Retina (tissue), 1 donor: ENCODE measurements around the gene DBNDD1.
A peak's percentile ranks its signal among the peaks of the same experiment; 100 is the strongest.
"Not testable (repeated sequence)": the region's sequence is repeated elsewhere in the genome, so short reads cannot be mapped to it uniquely, and the experiment has no call there.

Source experiments
- DNase-seq: peaks from one replicate; pipeline ENCODE4 v3.0.0-alpha.2; 2016

Gene DBNDD1, protein sequence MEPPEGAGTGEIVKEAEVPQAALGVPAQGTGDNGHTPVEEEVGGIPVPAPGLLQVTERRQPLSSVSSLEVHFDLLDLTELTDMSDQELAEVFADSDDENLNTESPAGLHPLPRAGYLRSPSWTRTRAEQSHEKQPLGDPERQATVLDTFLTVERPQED

DNA sequence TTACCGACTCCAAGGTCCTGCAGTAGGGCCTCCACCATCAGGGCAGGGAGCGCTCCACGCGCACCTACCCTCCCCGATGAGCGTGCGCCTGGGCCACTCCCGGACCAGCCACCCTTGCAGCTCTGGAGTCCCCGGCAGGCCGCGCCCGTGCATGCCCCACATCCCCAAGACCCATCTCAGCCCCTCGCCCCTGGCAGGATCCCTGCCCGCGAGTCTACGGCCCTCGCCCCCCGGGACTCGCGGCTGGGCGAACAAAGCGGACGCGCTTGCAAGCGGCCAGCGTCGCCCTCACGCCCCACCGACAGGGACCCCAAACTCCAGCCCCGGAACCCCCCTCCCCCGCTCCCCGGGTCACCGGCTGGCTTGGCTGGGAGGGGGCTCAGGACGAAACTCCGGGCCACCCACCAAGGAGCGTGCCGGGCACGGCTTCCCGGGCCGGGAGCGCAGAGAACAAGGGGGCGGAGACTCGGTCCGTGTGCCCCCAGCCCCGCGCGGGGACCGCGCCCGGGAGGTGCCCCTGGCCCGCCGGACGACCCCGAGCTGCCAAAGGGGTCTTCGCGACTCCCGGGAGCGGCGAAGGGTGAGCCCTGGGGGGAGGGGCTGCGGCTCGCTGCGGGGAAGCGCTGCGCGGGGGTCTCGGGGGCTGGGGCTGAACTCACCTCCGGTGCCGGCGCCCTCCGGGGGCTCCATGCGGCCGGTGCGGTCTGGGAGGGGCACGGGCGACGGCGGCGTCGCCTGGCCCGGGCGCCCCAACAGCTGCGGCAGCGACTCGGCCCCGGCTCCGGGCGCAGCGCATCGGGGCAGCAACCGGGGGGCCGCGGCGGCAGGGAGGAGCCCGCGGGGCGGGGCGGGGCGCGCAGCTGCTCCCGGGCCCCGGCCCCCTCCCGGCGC is at the start of gene DBNDD1:
TSS of gene DBNDD1 (minus strand) at position 805 of the 891 bp plus-strand sequence. CDS start at position 690, 115 bp downstream.
- DNase-seq: peak; percentile 77

DNA sequence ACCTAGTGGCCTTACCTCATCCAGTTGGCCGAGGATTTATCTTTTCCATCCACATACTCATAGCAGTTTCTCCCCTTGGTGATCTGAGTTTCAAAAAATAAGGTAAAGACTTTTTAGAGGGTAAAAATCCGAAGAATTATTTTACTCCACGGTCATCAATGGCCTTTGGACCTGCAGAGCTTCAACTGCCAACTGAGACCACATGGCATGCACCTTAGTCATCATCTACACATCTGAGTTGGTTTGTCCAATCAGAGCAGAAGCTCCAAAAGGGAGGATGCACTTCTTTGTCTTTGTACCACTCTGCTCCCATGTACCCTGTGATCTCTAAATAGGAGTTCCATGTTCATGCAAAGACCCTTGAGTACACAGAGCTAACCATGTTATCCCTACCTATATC is 42.2 kb upstream of the DBNDD1 start:
- no peak for DNase-seq

DNA sequence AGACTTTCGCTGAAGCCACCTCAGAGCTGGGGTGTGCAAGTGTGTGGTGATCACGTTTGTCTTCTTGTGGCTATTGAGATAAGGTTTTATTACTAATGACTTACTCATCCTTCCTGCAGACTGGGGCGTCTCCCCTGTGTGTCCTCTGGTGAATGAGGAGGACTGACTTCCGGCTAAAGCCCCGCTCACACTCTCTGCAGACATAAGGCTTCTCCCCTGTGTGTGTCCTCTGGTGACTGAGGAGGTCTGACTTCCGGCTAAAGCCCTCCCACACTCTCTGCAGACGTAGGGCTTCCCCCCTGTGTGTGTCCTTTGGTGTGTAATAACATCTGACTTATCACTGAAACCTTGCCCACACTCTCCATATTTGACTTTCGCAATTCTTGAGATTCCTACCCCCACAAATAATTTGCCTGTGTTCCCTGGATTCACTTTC is 38.5 kb upstream of the DBNDD1 start:
- DNase-seq: no peak

DNA sequence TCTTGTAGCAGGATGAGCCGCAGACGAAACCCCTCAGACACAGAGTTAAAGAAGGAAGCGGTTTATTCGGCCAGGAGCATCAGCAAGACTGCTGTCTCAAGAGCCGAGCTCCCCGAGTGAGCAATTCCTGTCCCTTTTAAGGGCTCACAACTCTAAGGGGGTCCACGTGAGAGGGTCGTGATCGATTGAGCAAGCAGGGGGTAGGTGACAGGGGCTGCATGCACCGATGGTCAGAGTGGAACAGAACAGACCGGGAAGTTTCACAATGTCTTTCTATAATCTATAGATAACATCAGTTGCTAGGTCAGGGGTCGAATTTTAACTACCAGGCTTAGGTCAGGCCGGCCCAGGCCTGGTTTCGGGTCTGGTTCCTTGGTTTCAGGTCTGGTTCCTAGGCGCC is 37.3 kb upstream of the DBNDD1 start:
- DNase-seq: not testable (repeated sequence)

DNA sequence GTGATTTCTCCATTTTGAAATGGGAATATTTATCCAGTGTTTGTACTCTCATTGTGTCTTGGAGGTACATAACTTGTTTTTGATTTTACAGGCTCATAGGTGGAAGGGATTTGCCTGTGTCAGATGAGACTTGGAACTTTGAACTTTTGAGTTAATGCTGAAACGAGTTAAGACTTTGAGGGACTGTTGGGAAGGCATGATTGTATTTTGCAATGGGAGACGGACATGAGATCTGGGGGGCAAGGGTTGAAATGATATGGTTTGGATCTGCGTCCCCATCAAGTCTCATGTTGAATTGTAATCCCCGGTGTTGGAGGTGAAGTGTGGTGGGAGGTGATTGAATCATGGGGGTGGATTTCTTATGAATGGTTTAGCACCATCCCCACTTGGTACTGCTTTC is 36.1 kb upstream of the DBNDD1 start:
- DNase-seq: no peak

DNA sequence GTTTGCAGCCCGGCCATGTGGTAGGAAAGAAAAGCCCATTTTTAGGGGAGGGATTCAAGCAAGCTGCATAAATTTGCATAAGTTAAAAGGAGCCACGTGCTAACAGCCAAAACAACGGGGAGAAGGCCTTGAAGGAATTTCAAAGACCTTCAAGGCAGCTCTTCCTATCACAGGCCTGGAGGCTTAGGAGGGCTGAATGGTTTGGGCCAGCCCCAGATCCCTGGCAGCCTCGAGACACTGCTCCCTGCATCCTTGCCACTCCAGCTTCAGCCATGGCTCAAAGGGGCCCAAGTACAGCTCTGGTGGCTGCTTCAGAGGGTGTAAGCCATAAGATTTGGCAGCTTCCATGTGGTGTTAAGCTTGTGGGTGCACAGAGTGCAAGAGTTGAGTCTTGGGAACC is 35.3 kb upstream of the DBNDD1 start:
- no peak for DNase-seq

DNA sequence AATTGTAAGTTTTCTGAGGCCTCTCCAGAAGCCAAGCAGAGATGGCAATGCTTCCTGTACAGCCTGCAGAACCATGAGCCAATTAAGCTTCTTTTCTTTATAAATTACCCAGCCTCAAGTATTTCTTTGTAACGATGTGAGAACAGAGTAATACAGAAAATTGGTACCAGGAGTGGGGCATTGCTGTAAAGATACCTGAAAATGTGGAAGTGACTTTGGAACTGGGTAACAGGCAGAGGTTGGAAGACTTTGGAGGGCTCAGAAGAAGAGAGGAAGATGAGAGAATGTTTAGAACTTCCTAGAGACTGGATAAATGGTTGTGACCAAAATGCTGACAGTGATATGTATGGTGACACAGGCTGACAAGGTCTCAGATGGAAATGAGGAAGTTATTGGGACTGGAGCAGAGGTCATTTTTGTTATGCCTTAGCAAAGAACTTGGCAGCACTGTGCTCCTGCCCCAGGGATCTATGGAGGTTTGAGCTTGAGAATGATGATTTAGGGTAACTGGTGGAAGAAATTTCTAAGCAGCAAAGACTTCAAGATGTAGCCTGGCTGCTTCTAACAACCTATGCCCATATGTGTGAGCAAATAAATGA is 34.7 kb upstream of the DBNDD1 start:
- no peak for DNase-seq

DNA sequence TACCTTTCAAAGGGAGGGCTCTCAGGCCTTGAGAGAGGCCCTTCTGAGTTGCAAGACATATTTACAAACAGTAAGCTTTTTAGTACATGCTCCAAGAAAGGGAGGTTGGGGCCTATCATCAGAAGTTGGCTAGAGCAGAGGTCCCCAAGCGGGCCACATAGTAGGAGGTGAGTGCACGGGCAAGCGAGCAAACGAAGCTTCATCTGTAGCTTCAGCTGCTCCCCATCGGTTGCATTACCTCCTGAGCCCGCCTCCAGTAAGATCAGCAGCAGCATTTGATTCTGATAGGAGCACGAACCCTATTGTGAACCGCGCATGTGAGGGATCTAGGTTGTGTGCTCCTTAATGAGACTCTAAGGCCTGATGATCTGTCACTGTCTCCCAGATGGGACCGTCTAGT is 31.7 kb upstream of the DBNDD1 start:
- DNase-seq: no peak

DNA sequence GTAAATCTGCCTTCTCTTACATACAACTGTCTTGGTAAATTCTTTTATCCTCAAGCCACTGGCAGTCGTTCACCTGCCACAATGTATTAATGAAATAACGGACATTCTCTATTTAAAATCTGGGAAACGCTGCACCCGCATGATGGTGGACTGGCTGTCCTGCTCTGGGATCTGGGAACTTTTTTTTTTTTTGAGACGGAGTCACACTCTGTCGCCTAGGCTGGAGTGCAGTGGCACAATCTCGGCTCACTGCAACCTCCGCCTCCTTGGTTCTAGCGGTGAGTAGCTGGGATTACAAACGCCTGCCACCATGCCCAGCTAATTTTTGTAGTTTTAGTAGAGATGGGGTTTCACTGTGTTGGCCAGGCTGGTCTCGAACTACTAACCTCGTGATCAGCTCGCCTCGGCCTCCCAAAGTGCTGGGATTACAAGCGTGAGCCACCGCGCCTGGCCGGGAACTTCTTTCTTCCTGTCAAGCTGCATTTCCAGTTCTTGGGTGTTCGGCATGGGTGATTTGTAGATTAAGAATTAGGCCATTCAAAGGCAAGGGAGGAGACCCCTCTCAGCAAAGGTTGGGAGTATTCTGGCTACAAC is 29.6 kb upstream of the DBNDD1 start:
- DNase-seq: no peak

DNA sequence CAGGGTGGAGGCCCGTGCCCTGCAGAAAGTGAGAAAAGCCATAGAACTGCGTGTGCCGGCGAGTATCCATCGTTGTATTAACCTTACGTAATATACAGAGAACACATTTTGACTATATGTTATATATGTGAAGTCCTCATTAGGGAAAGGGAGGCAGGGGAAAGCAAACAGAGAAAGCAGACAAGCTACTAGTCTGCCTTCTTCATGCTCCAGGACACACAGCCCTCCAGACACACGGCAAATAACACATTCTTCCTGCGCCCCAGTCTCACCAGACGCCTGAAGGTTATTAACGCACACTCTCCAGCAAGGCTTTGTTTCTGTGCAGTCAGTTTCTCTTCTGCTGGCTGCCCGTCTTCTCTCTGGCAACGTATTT is 29.1 kb upstream of the DBNDD1 start:
- peak; percentile 46 for DNase-seq

DNA sequence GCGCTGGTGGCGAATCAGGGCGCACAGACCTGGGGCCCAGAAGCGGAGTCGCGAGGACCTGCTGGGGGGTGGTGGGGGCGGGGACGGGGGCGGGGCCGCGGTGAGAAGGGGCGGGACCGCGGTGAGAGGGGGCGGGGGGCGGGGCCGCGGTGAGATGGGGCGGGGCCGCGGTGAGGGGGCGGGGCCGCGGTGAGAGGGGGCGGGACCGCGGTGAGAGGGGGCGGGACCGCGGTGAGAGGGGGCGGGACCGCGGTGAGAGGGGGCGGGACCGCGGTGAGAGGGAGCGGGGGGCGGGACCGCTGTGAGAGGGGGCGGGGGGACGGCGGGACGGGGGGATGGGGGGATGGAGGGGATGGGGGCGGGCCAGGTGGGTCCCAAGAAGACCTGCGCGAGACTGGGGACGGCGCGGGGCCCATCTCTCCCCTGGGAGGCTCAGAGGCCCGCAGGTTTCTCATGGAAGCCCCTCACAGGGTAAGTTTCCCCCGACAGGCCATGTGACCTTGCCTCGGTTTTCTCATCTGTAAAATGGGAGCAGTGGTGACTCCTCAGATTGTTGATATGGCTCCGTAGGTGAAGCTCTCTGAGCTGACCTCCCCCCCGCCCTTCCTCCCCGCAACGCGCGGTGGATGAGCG is 28.6 kb upstream of the DBNDD1 start:
- no peak for DNase-seq

DNA sequence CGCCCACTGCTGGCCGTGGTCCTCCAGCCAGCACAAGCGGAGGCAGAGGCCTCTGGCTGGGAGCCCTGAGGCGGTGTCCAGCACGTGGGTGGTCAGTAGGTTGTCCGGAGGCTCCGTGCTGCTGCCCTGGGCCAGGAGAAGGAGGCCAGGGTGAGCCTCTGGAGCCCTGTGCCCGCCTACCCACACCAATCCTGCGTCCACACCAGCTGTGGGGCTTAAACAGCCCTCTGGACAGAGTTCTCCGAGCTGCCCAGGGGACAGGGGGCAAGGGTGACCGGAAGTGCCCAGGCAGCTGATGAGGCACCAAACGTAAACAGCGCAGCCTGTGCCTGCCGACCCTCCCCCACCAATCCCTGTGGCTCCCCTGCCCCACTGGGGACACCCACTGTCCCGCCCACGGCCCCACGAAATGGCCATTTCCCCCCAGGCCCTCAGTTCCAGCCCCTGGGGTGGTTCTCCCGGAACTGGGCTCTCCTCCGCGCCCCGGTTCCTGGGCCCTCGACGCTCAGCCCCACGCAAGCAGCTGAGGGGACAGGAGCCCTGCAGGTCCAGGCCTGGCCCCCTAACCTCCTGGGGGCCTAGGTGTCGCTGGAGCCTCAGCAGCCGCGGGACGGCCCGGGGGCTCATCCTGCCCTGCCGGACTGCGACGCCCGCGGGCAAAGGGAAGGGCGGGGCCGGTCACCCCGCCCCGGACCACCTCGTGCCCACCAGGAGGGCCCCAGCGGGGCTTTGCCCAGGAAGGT is 27.9 kb upstream of the DBNDD1 start:
- DNase-seq: peak; percentile 88

DNA sequence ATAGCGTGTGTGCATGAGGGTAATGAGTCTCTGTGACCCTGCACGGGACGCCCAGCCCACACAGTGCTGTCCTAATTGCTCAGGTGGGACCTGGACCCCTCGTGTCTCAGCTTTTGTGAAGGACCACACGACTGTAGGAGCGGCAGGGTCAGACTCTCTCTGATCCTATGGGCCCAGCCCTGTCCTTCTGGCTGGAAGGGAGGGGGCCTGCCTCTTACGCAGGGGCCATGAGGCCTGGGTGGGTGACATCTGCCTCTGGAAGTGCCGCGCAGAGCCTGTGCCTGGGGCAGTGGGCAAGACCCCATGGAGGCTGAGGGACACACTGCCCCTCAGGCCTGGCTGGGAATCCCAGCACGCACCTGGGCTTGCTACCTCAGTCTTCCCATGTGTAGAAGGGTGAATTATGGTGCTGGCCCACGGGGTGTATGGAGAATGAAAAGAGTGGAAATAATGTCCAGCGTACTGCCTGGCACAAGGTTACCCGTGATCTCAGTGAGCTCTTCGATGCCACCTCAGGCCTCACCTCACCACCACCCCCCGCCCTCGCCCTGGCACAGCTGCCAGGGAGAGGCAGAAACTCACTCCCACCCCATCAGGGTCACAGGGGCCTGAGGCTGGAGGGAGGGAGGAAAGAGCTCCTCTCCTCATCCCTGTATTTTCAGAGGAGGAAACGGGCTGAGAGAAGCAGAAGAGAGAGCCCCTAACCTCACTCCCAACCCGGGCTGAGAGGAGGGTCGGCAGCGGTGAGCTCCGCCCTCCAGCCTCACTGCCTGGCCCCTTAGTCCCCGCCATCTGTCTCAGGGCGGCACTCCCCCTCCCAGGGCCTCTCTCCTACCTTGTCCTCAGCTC is 27.1 kb upstream of the DBNDD1 start:
- DNase-seq: peak; percentile 15

DNA sequence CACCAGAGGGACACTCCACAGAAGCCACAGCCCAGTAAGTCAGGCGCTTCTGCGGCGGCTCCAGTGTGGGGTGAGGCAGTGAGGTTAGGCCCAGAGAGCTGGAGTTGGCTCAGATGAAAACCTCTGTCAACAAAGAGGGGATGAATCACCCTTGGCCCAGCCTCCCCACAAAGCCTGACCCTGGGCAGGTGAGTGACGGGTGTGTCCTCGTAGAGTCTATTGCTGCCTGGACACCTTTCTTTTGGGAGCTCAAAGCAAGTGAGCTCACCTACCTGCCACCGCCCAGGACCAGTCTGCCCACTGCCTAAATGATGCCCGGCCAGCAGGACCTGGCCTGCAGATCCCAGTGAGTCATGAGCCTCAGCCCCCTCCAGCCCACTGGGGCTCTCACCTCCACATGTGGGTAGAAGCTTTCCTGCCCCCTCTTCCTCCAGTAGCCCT is 24.9 kb upstream of the DBNDD1 start:
- no peak for DNase-seq

DNA sequence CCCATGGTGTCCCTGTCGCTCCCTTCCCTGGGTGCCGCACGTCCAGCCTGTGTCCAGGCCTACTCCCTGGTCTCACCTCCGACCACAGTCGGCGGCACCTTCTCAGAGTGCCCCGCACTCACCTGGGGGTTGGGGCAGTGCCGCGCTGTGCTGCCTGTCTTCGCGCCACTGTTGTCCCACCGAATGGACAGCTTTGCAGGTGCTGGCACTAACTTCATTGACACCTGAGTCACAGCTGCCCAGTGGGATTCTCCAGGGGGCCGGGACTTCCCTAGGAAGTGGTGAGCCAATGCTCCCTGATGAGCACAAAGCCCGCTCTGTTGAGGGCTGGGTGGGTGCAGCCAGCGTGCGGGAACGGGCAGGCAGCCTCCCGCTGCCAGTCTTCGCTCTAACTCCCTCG is 24.3 kb upstream of the DBNDD1 start:
- no peak for DNase-seq

DNA sequence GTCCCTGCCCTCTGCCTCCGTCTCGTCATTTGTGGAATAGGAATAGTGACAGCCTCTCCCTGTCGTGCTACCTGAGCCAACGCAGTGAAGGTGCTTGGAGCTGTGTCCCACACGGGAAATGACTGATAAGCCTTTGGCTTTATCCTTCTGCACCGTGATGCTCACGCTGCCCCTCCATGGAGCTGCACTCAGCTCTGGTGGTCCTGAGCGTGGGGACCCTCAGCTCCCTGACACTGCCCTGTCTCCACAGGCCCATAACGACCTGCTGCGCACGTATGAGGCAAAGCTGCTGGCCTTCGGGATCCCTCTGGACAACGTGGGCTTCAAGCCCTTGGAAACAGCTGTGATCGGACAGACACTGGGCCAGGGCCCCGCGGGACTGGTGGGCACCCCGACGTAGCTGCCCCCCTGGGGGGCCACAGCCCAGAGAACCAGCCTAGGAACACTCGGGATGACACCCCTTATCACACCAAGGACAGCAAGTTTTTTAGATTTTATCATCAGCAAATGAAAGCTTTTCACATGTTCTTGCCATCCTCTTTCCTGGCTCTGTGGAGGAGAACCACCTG is 23.8 kb upstream of the DBNDD1 start:
- DNase-seq: no peak

DNA sequence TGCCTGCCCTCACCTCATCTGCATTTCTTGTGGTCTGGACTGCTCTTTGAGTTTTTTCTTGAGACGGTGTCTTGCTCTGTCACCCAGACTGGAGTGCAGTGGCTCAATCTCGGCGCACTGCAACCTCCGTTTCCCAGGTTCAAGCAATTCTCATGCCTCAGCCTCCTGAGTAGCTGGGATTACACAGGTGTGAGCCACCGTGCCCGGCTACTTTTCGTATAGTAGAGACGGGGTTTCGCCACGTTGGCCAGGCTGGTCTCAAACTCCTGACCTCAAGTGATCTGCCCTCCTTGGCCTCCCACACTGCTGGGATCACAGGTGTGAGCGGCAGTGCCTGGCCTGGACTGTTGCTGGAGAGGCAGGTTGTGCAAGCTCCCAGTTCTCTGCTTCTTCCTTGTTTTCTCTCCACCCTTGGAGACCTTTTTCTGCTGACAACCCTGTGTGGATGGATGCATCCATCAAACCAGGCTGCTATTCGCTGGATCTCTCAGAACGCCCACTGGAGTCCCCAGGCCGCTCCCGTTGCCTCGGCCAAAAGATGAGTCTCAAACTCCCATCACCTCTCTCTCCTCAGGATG is 22.7 kb upstream of the DBNDD1 start:
- no peak for DNase-seq

DNA sequence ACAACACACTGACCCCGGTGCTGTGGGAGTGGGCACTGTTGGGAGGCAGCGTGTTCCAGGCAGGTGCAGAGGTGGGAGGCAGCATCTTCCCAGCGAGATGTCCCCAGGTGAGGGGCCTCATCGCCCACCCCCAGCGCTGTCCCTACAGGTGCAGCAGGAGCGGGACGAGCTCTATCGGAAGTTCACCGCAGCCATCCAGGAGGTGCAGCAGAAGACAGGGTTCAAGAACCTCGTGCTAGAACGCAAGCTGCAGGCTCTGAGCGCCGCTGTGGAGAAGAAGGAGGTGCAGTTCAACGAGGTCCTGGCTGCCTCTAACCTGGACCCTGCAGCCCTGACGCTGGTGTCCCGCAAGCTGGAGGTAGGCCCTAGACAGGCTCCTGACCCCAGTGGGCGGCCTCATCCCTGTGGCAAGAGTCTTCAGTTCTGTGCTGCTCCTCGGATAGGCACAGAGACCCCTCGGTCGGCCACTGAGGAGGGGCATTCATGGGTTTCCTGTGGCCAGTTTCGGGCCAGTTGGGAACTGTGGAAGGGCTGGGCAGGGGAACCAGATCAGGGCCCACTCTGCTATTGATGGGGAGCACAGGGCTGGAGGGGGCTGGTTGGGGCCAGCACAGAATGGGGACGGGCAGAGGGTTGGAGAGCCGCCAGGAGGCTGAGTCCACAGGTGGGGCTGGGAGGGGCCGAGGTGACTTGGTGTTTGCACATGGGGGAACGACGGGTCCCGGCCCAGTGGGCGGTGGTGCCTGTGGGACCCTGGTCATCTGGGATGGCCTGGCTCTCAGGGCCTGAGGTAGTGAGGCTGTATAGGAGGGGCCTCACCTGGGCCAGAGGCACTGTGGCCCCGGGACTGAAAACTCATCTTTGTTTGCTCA is 21.1 kb upstream of the DBNDD1 start:
- no peak for DNase-seq

DNA sequence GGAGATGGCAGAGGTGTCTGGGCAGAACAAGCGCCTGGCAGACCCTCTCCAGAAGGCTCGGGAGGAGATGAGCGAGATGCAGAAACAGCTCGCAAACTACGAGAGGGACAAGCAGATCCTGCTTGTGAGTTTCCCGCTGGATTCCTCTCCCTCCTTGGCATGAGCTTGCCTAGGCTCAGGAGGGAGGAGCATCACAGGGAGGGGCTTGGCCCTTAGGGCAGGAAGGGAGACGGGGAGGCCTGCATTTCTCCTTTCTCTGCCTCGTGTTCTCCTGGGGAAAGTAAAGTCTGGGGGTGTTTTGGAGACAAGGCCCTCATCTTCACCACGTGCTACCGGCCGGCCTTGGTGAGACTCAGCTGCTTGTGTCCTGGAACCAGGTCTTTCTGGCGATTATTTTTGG is 18.0 kb upstream of the DBNDD1 start:
- no peak for DNase-seq

DNA sequence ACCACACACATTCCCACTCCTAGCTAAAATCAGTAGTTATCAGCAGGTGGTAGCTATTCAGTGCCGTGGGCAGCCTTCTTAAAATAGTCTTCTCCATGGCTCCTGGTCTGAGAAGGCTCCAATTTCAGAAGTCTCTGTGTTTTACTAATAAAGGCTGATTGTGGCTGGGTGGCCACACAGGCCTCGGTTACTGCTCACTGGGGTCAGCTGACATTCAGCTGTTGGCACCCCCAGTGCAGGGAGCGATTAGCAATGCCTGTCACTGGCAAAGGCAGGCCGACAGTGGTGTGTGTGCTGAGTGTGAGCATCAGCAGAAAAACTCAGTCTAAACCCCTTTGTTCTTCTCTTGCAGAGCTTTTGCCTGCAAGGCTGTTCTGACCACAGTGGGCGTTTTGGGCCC is 16.6 kb upstream of the DBNDD1 start:
- DNase-seq: no peak
